PC-3 (cell line): ENCODE data around the gene TTC12. TPM values are rescaled to one million over a fixed set of nuclear protein-coding genes. Genes with fewer than 3 reads are reported as not detected.

Experiments used
- ATAC-seq: fragments of 200-7000 bp; cut with Tn5 transposase; 2 replicates; pipeline ENCODE4 v1.9.1; 2020; ENCODE audit warnings: mild to moderate bottlenecking, moderate library complexity
- BruUV-seq: library from RNA; stranded (reverse); fragments of 400-500 nt; replicated peaks from 2 replicates; lab custom pipeline; 2021; lab: Mats Ljungman, UMichigan
- CTCF ChIA-PET: fragments of 300-600 bp; sonication (Branson Sonifier 250); formaldehyde crosslinking; loops from one replicate; lab custom pipeline; 2022; ENCODE audit warnings: antibody characterized with exemption; lab: Charles Lee
- POLR2A ChIA-PET: fragments of 300-600 bp; sonication (Branson Sonifier 250); formaldehyde crosslinking; loops from one replicate; lab custom pipeline; 2022; ENCODE audit warnings: antibody characterized with exemption; ENCODE audit not compliant: unreplicated experiment; lab: Charles Lee
- DNase-seq: peaks from one replicate; pipeline ENCODE4 v3.0.0-alpha.2; 2015
- H2AFZ ChIP-seq: fragments of 300-600 bp; sonication (generic); 2 replicates; pipeline ENCODE4 v1.6.0; 2016; ENCODE audit warnings: antibody characterized with exemption, low read length
- H3F3A ChIP-seq: fragments of 300-600 bp; sonication (generic); one replicate; pipeline ENCODE4 v1.6.0; 2017; ENCODE audit warnings: antibody characterized with exemption, low read length, control low read depth, mild to moderate bottlenecking; ENCODE audit not compliant: unreplicated experiment
- H3K27ac ChIP-seq: fragments of 300-600 bp; sonication (generic); 2 replicates; pipeline ENCODE4 v1.5.1; 2016; ENCODE audit warnings: mild to moderate bottlenecking, low read length
- H3K27me3 ChIP-seq: fragments of 300-600 bp; sonication (generic); 2 replicates; pipeline ENCODE4 v1.6.1; 2016; ENCODE audit warnings: low read length, mixed read lengths
- H3K36me3 ChIP-seq: fragments of 300-600 bp; sonication (generic); 2 replicates; pipeline ENCODE4 v1.6.1; 2016; ENCODE audit warnings: low read depth, mixed run types, low read length, mixed read lengths
- H3K4me1 ChIP-seq: fragments of 300-600 bp; sonication (generic); 2 replicates; pipeline ENCODE4 v1.5.1; 2016; ENCODE audit warnings: low read length; ENCODE audit not compliant: insufficient read depth
- H3K4me2 ChIP-seq: fragments of 300-600 bp; sonication (generic); 2 replicates; pipeline ENCODE4 v1.6.0; 2016; ENCODE audit warnings: low read length
- H3K4me3 ChIP-seq: fragments of 300-600 bp; sonication (generic); 2 replicates; pipeline ENCODE4 v1.5.1; 2016; ENCODE audit warnings: mild to moderate bottlenecking, low read length, mixed read lengths
- H3K79me2 ChIP-seq: fragments of 300-600 bp; sonication (generic); 2 replicates; pipeline ENCODE4 v1.6.1; 2017; ENCODE audit warnings: low read length, mixed read lengths
- H3K9ac ChIP-seq: fragments of 300-600 bp; sonication (generic); 2 replicates; pipeline ENCODE4 v1.6.0; 2016; ENCODE audit warnings: mild to moderate bottlenecking, low read length
- H3K9me2 ChIP-seq: fragments of 300-600 bp; sonication (generic); replicated peaks from 2 replicates; pipeline ENCODE4 v1.6.1; 2016; ENCODE audit warnings: mixed run types, low read length, mixed read lengths
- H3K9me3 ChIP-seq: fragments of 300-600 bp; sonication (generic); 2 replicates; pipeline ENCODE4 v1.6.1; 2016; ENCODE audit warnings: low read length, mixed read lengths
- H4K20me1 ChIP-seq: fragments of 300-600 bp; sonication (generic); 2 replicates; pipeline ENCODE4 v1.6.1; 2016; ENCODE audit warnings: low read length, mixed read lengths
- CTCF ChIP-seq: fragments of 300-600 bp; sonication (generic); conservative IDR thresholded peaks from 2 replicates; pipeline ENCODE4 v1.5.1; 2017; ENCODE audit warnings: antibody characterized with exemption, low read depth, mild to moderate bottlenecking, low read length
- EZH2 ChIP-seq: fragments of 300-600 bp; sonication (generic); IDR thresholded peaks from one replicate; pipeline ENCODE4 v1.6.1; 2017; ENCODE audit warnings: antibody characterized with exemption, mild to moderate bottlenecking, low read length; ENCODE audit not compliant: unreplicated experiment
- EZH2phosphoT487 ChIP-seq: fragments of 300-600 bp; sonication (generic); IDR thresholded peaks from 2 replicates; pipeline ENCODE4 v1.6.1; 2018; ENCODE audit warnings: mild to moderate bottlenecking, antibody characterized with exemption, low read length, borderline replicate concordance
- intact Hi-C: fragments of 100-400 bp; cut with micrococcal nuclease; formaldehyde crosslinking; loops from 2 replicates; pipeline ENCODE4 v1.9.0; 2023
- total RNA-seq: library from RNA; depleted of rRNA; stranded (reverse); fragments of >200 nt; gene quantifications from 2 replicates; pipeline ENCODE4 v1.2.3, GENCODE V29; 2014

The TTC12 gene
- total RNA-seq, 1 experiment from 2014 or later: 13.1 TPM

GRCh38 chr11:113332023-113332422, 17.6 kb downstream of the TTC12 start:
- H3K4me2 ChIP-seq: no peak overlapping the region
- peaks cover 6% of the 10 kb centered on the region; the same call in 1 of the 2 replicates for H3K9me3 ChIP-seq
- peaks cover 28% of the 10 kb centered on the region for H3K36me3 ChIP-seq
- H4K20me1 ChIP-seq: no peaks in the 10 kb centered on the region
- no peak for DNase-seq
- H3K27ac ChIP-seq: no peak overlapping the region
- ChIA-PET CTCF (no interaction called here), POLR2A (no interaction called here)
- TF ChIP-seq EZH2: no peak
- TF ChIP-seq CTCF: no peak
- no peak for TF ChIP-seq EZH2phosphoT487
- H3K9me2 ChIP-seq: no peaks in the 10 kb centered on the region
- ATAC-seq: no peak
- no peaks in the 10 kb centered on the region for H3K4me1 ChIP-seq
- no TSS peak for BruUV-seq
- no peaks in the 10 kb centered on the region for H3F3A ChIP-seq
- no peak overlapping the region for H3K4me3 ChIP-seq
- no peaks in the 10 kb centered on the region for H3K79me2 ChIP-seq
- no peaks in the 10 kb centered on the region for H3K27me3 ChIP-seq
- no peak overlapping the region for H3K9ac ChIP-seq
- intact Hi-C loops: no loop called here
- no peak overlapping the region for H2AFZ ChIP-seq

GRCh38 chr11:113332638-113333329, 18.4 kb downstream of the TTC12 start:
- no peaks in the 10 kb centered on the region for H3K79me2 ChIP-seq
- POLR2A ChIA-PET: no interaction called here
- H3K36me3 ChIP-seq: peaks cover 30% of the 10 kb centered on the region
- H3K9me2 ChIP-seq: no peaks in the 10 kb centered on the region
- H3K9me3 ChIP-seq: peaks cover 7% of the 10 kb centered on the region; the same call in 1 of the 2 replicates
- no peak overlapping the region for H3K4me3 ChIP-seq
- H3K27me3 ChIP-seq: no peaks in the 10 kb centered on the region
- intact Hi-C loops: no loop called here
- no peaks in the 10 kb centered on the region for H4K20me1 ChIP-seq
- H2AFZ ChIP-seq: no peak overlapping the region
- ATAC-seq (no peak), DNase-seq (no peak)
- no peak overlapping the region for H3K9ac ChIP-seq
- H3K4me1 ChIP-seq: no peaks in the 10 kb centered on the region
- CTCF ChIA-PET: no interaction called here
- H3K4me2 ChIP-seq: no peak overlapping the region
- H3K27ac ChIP-seq: no peak overlapping the region
- BruUV-seq: no TSS peak
- no peak for TF ChIP-seq EZH2
- no peak for TF ChIP-seq CTCF
- no peak for TF ChIP-seq EZH2phosphoT487
- H3F3A ChIP-seq: no peaks in the 10 kb centered on the region

- POLR2A ChIA-PET: no interaction called here
- intact Hi-C loops: no loop called here
- Histone ChIP-seq H2AFZ (no peak overlapping the region), H3K9me2 (no peaks in the 10 kb centered on the region), H3K4me2 (no peak overlapping the region), H3K4me1 (no peaks in the 10 kb centered on the region), H3K27ac (no peak overlapping the region), H4K20me1 (no peaks in the 10 kb centered on the region), H3K9ac (no peak overlapping the region), H3K27me3 (no peaks in the 10 kb centered on the region), H3K4me3 (no peak overlapping the region), H3K79me2 (no peaks in the 10 kb centered on the region), H3F3A (no peaks in the 10 kb centered on the region), H3K36me3 (peaks cover 30% of the 10 kb centered on the region), H3K9me3 (peaks cover 7% of the 10 kb centered on the region; the same call in 1 of the 2 replicates)
- CTCF ChIA-PET: no interaction called here
- no peak for ATAC-seq
- no peak for DNase-seq
- no TSS peak for BruUV-seq
- TF ChIP-seq EZH2 (no peak), CTCF (no peak), EZH2phosphoT487 (no peak)
Measured at GRCh38 chr11:113334183-113334582, 19.8 kb downstream of the TTC12 start.
